ENCODE measurements around the gene TMEM163. TPM values are rescaled to one million over a fixed set of nuclear protein-coding genes. Genes with fewer than 3 reads are reported as not detected.

TMEM163 gene
- total RNA-seq, 1 donor from 2014 or later, result 2.4 TPM

DNA sequence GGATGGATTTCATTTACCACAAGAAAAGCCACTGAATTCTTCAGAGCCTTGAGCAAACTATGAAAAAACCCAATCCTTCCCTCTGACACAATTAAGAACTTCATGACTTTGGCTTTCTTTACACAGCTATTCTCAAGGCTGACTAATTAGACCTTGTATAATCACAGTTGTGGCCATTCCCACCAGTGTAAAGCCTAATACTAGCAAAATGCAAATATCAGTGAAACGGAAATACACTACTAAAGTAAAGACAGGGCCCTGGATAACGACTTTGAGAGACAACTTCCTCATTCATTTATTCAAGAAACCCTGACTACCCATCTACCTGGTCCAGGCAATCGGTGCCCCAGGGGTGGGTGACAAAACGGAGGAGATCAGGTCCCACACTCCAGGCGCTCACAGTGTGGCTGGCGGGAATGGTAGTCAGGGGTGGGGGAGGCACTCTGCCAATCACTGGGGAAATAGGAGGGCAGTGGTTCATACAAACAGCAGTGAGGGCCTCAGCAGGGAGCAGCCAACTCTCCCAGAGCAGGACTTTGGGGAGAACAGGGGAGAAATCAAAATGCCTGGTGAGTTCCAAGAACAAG, 28.1 kb downstream of the TMEM163 start:
- TF ChIP-seq, protein P1, sequence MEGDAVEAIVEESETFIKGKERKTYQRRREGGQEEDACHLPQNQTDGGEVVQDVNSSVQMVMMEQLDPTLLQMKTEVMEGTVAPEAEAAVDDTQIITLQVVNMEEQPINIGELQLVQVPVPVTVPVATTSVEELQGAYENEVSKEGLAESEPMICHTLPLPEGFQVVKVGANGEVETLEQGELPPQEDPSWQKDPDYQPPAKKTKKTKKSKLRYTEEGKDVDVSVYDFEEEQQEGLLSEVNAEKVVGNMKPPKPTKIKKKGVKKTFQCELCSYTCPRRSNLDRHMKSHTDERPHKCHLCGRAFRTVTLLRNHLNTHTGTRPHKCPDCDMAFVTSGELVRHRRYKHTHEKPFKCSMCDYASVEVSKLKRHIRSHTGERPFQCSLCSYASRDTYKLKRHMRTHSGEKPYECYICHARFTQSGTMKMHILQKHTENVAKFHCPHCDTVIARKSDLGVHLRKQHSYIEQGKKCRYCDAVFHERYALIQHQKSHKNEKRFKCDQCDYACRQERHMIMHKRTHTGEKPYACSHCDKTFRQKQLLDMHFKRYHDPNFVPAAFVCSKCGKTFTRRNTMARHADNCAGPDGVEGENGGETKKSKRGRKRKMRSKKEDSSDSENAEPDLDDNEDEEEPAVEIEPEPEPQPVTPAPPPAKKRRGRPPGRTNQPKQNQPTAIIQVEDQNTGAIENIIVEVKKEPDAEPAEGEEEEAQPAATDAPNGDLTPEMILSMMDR (IDR thresholded peaks at IDR 0.05; ENCODE audit: insufficient read depth, low read length, poor library complexity, severe bottlenecking), result no peak
- Histone ChIP-seq H3K36me3 (ENCODE audit: control insufficient read depth, insufficient read depth, low read length) (no peaks in the 10 kb centered on the region), H3K27me3 (ENCODE audit: control insufficient read depth, insufficient read depth, low read length) (no peaks in the 10 kb centered on the region), H3K4me3 (ENCODE audit: low read depth, low read length) (no peak overlapping the region)
- DNase-seq (ENCODE audit: low read depth), result no peak

DNA sequence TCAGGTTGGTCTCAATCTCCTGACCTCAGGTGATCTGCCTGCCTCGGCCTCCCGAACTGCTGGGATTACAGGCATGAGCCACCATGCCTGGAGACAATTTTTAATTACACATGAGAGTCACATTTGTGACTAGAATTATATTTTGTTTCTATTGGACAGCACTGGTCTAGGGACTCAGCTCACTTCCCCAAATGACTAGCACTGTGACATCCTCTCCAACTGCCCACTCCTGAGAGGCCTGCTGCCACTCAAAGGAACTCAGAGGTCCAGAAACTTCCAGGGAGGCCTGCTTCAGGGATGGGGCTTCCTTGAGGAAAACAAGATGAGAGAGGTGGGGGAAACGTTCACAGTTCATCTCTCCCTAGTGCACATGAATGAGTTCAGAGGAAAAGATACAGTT, 29.5 kb downstream of the TMEM163 start:
- H3K36me3 ChIP-seq (ENCODE audit: control insufficient read depth, insufficient read depth, low read length), result no peaks in the 10 kb centered on the region
- DNase-seq (ENCODE audit: low read depth), result no peak
- TF ChIP-seq, protein P1 (IDR thresholded peaks at IDR 0.05; ENCODE audit: insufficient read depth, low read length, poor library complexity, severe bottlenecking), result no peak
- no peaks in the 10 kb centered on the region for H3K27me3 ChIP-seq (ENCODE audit: control insufficient read depth, insufficient read depth, low read length)
- no peak overlapping the region for H3K4me3 ChIP-seq (ENCODE audit: low read depth, low read length)

DNA sequence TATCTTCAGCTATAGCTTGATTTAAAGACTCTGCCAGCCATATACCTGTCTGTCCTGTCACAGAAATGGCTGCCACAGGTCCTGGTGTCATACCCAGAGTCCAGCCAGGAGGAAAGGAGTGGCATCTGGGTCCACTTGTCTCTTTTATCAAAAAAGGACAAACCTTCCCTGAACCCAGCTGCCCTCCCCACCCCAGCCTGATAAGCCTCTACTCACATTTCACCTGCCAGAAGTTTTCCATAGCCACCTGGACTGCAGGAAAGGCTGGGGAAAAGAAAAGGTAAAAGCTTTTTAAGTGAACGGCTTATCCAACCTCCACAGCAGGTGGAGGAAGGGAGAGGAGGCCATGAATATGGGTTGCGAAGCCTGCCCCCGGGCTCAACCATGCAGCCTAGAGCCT, 32.8 kb downstream of the TMEM163 start:
- no peak for DNase-seq (ENCODE audit: low read depth)
- no peaks in the 10 kb centered on the region for H3K27me3 ChIP-seq (ENCODE audit: control insufficient read depth, insufficient read depth, low read length)
- no peaks in the 10 kb centered on the region for H3K36me3 ChIP-seq (ENCODE audit: control insufficient read depth, insufficient read depth, low read length)
- TF ChIP-seq, protein P1 (IDR thresholded peaks at IDR 0.05; ENCODE audit: insufficient read depth, low read length, poor library complexity, severe bottlenecking), result no peak
- H3K4me3 ChIP-seq (ENCODE audit: low read depth, low read length), result no peak overlapping the region

DNA sequence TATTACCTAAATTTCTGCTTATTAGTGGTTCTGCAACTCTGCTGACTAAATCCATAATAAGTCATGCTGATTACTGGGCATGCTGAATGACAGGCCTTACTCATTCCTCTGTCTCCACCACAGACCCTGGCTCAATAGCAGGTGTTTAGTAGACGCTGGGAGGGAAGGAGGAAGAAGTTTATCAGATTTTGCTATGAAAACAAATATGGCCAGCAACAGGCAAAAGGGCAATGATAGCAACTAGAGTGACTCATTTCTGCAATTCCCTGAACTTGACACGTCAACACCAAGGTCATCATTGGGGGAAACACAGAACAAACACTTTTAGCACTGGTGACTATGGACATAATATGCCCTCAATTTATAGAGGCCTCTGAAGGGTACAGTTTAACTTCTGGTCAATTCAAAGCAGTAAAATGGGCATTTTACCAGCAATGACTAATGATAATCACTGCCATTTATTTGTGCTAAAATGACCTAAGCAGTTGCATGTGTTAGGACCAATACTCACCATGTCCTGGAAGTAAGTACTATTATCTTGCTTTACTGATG, 35.2 kb downstream of the TMEM163 start:
- H3K4me3 ChIP-seq (ENCODE audit: low read depth, low read length), result no peak overlapping the region

DNA sequence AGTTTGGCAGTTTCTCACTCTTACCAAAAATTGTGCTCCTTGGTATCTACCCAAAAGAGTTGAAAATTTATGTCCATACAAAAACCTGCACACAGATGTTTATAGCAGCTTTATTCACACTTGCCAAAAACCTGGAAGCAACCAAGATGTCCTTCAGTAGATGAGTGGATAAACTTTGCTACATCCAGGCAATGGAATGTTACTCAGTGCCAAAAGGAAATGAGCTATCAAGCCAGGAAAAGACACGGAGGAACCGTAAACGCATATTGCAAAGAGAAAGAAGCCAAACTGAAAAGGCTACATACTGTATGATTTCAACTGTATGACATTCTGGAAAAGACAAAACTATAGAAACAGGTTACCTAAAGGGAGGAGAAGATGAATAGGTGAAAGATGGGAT, 36.1 kb downstream of the TMEM163 start:
- TF ChIP-seq, protein P1 (IDR thresholded peaks at IDR 0.05; ENCODE audit: insufficient read depth, low read length, poor library complexity, severe bottlenecking), result no peak
- Histone ChIP-seq H3K36me3 (ENCODE audit: control insufficient read depth, insufficient read depth, low read length) (no peaks in the 10 kb centered on the region), H3K4me3 (ENCODE audit: low read depth, low read length) (no peak overlapping the region), H3K27me3 (ENCODE audit: control insufficient read depth, insufficient read depth, low read length) (no peaks in the 10 kb centered on the region)
- DNase-seq (ENCODE audit: low read depth), result no peak

More for the DNA sequence above, 35.2 kb downstream of the TMEM163 start:
- TF ChIP-seq, protein P1 (IDR thresholded peaks at IDR 0.05; ENCODE audit: insufficient read depth, low read length, poor library complexity, severe bottlenecking), result no peak
- DNase-seq (ENCODE audit: low read depth), result peak; percentile 21
- Histone ChIP-seq H3K27me3 (ENCODE audit: control insufficient read depth, insufficient read depth, low read length) (no peaks in the 10 kb centered on the region), H3K36me3 (ENCODE audit: control insufficient read depth, insufficient read depth, low read length) (no peaks in the 10 kb centered on the region)

DNA sequence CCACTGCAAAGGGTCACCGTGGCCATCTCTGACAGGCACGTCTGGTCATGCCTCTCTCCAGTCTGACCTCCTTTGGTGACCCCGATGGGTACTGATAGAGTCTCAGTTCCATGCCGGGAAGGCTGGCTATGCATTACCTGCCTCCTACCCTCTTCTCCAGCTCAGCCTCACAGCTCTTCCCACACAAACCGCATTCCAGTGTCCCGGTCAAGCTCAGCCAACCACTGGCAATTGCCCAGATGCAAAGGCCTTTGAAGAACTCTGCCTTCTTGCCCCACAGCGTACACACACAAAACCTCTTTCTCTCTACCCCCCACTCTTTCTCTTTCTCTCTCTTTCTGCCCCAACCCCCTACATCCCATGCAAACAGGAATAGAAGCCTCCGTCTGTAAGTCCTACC, 37.6 kb downstream of the TMEM163 start:
- DNase-seq (ENCODE audit: low read depth), result no peak
- Histone ChIP-seq H3K4me3 (ENCODE audit: low read depth, low read length) (no peak overlapping the region), H3K36me3 (ENCODE audit: control insufficient read depth, insufficient read depth, low read length) (no peaks in the 10 kb centered on the region), H3K27me3 (ENCODE audit: control insufficient read depth, insufficient read depth, low read length) (no peaks in the 10 kb centered on the region)
- TF ChIP-seq, protein P1 (IDR thresholded peaks at IDR 0.05; ENCODE audit: insufficient read depth, low read length, poor library complexity, severe bottlenecking), result no peak

Measured in kidney epithelial cell (primary cell).